Measurements from ENCODE around the gene ATXN7L1. TPM values are rescaled to one million over a fixed set of nuclear protein-coding genes. Genes with fewer than 3 reads are reported as not detected.

Gene ATXN7L1
- total RNA-seq, 1 experiment from 2014 or later: 29.9 TPM

DNA sequence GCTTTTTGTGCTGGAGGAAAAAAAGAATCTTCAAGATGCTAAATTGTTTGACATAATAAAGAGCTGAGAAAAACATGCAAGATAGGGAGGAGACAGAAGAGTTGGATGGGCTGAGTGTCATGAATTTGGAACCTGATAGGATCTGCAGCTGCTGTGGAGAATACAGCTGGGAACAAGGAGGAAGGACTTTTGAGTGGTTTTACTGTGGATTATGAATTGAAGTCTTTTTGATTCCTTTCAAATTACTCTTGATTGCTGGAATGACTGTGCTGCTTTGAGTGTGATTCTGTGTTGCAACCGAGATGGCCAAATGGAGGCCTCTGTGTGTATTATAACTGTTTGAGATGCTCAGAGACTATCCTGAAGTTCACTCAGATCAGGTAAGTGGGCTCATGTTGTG, 299.1 kb downstream of the ATXN7L1 start:
- Histone ChIP-seq H3K9me3 (ENCODE audit: low read depth, low read length, poor library complexity, severe bottlenecking) (no peaks in the 10 kb centered on the region), H3K4me1 (ENCODE audit: insufficient read depth, low read length, poor library complexity, severe bottlenecking) (peaks cover 7% of the 10 kb centered on the region), H3K36me3 (ENCODE audit: insufficient read depth, low read length, poor library complexity, severe bottlenecking) (no peaks in the 10 kb centered on the region), H3K27ac (ENCODE audit: low read depth, low read length, poor library complexity, severe bottlenecking) (no peak overlapping the region), H3K27me3 (replicated peaks; ENCODE audit: insufficient read depth, low read depth, low read length, poor library complexity) (no peaks in the 10 kb centered on the region), H3K4me3 (ENCODE audit: low read depth, low read length, poor library complexity, severe bottlenecking) (no peak overlapping the region)
- ChIA-PET POLR2A (ENCODE audit: low non-redundant PET) (no interaction called here), CTCF (no interaction called here)
- no TSS peak for BruUV-seq (replicated peaks)
- intact Hi-C loops (cut with micrococcal nuclease; ENCODE audit: unreplicated experiment): no loop called here
- TF ChIP-seq, protein P1, sequence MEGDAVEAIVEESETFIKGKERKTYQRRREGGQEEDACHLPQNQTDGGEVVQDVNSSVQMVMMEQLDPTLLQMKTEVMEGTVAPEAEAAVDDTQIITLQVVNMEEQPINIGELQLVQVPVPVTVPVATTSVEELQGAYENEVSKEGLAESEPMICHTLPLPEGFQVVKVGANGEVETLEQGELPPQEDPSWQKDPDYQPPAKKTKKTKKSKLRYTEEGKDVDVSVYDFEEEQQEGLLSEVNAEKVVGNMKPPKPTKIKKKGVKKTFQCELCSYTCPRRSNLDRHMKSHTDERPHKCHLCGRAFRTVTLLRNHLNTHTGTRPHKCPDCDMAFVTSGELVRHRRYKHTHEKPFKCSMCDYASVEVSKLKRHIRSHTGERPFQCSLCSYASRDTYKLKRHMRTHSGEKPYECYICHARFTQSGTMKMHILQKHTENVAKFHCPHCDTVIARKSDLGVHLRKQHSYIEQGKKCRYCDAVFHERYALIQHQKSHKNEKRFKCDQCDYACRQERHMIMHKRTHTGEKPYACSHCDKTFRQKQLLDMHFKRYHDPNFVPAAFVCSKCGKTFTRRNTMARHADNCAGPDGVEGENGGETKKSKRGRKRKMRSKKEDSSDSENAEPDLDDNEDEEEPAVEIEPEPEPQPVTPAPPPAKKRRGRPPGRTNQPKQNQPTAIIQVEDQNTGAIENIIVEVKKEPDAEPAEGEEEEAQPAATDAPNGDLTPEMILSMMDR (conservative IDR thresholded peaks at IDR 0.05; ENCODE audit: low read depth, low read length): no peak
- TF ChIP-seq EZH2 (IDR thresholded peaks at IDR 0.05; ENCODE audit: borderline replicate concordance, low read depth, low read length, poor library complexity, severe bottlenecking): no peak
- DNase-seq (ENCODE audit: low spot score): no peak

DNA sequence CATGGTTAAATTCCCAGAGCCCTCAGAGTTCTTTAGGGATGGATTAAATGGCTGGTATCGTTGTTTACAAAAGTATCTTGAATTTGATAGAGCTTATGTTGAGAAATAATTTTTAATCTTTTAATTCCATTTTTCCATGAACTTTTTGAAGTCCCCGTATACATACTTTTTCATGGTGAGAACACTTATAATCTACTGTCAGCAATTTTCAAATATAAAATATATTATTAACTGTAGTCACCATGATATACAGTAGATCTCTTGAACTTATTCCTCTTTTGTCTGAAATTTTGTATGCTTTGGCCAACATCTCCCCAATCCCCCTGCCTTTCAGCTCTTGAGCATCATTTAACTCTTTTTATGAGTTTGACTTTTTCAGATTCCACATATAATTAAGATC, 304.5 kb downstream of the ATXN7L1 start:
- ChIA-PET CTCF (no interaction called here), POLR2A (ENCODE audit: low non-redundant PET) (no interaction called here)
- no TSS peak for BruUV-seq (replicated peaks)
- no peaks in the 10 kb centered on the region for H3K4me1 ChIP-seq (ENCODE audit: insufficient read depth, low read length, poor library complexity, severe bottlenecking)
- H3K9me3 ChIP-seq (ENCODE audit: low read depth, low read length, poor library complexity, severe bottlenecking): no peaks in the 10 kb centered on the region
- no peak overlapping the region for H3K4me3 ChIP-seq (ENCODE audit: low read depth, low read length, poor library complexity, severe bottlenecking)
- peaks cover 9% of the 10 kb centered on the region for H3K36me3 ChIP-seq (ENCODE audit: insufficient read depth, low read length, poor library complexity, severe bottlenecking)
- no peak for DNase-seq (ENCODE audit: low spot score)
- intact Hi-C loops (cut with micrococcal nuclease; ENCODE audit: unreplicated experiment): no loop called here
- H3K27me3 ChIP-seq (replicated peaks; ENCODE audit: insufficient read depth, low read depth, low read length, poor library complexity): no peaks in the 10 kb centered on the region
- H3K27ac ChIP-seq (ENCODE audit: low read depth, low read length, poor library complexity, severe bottlenecking): no peak overlapping the region
- TF ChIP-seq, protein P1 (conservative IDR thresholded peaks at IDR 0.05; ENCODE audit: low read depth, low read length): no peak
- TF ChIP-seq EZH2 (IDR thresholded peaks at IDR 0.05; ENCODE audit: borderline replicate concordance, low read depth, low read length, poor library complexity, severe bottlenecking): no peak

DNA sequence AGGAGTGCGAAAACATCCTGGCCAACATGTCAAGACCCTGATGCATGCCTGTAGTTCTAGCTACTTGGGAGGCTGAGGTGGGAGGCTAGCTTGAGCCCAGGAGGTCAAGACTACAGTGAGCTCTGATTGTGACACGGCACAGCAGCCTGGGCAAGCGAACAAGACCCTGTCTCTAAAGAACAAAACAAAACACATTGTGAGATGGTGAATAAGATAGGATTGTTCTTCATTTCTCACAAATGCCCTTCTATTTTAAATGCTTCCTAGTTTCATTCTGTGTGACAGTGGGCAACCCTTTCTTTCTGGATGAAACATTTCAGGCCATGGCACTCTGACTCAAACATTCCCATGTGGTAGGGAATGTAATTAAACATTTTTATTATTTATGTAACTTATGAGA, 308.6 kb downstream of the ATXN7L1 start:
- no TSS peak for BruUV-seq (replicated peaks)
- H3K27ac ChIP-seq (ENCODE audit: low read depth, low read length, poor library complexity, severe bottlenecking): no peak overlapping the region
- POLR2A ChIA-PET (ENCODE audit: low non-redundant PET): no interaction called here
- no peaks in the 10 kb centered on the region for H3K27me3 ChIP-seq (replicated peaks; ENCODE audit: insufficient read depth, low read depth, low read length, poor library complexity)
- no peaks in the 10 kb centered on the region for H3K9me3 ChIP-seq (ENCODE audit: low read depth, low read length, poor library complexity, severe bottlenecking)
- intact Hi-C loops (cut with micrococcal nuclease; ENCODE audit: unreplicated experiment): no loop called here
- DNase-seq (ENCODE audit: low spot score): no peak
- no peaks in the 10 kb centered on the region for H3K4me1 ChIP-seq (ENCODE audit: insufficient read depth, low read length, poor library complexity, severe bottlenecking)
- TF ChIP-seq, protein P1 (conservative IDR thresholded peaks at IDR 0.05; ENCODE audit: low read depth, low read length): no peak
- no peak for TF ChIP-seq EZH2 (IDR thresholded peaks at IDR 0.05; ENCODE audit: borderline replicate concordance, low read depth, low read length, poor library complexity, severe bottlenecking)
- H3K36me3 ChIP-seq (ENCODE audit: insufficient read depth, low read length, poor library complexity, severe bottlenecking): peaks cover 37% of the 10 kb centered on the region
- CTCF ChIA-PET: no interaction called here
- no peak overlapping the region for H3K4me3 ChIP-seq (ENCODE audit: low read depth, low read length, poor library complexity, severe bottlenecking)
